ENCODE data around the gene CACNA1D.
"Not testable (repeated sequence)": the region's sequence is repeated elsewhere in the genome, so short reads cannot be mapped to it uniquely, and the experiment has no call there.

The CACNA1D gene

GRCh38 chr3:53493963-53494791, at the start of gene CACNA1D:
CACNA1D (plus strand) TSS chr3:53494611; CDS start chr3:53495167, 556 bp downstream.
- no peak for TF ChIP-seq CTCF (IDR thresholded peaks at IDR 0.05; ENCODE audit: insufficient read depth, low read depth, low read length, missing control alignments)
- no peak for DNase-seq (ENCODE audit: low read depth)
- no peak within 1 kb of the TSS for H3K4me3 ChIP-seq (ENCODE audit: low read depth, low read length)

GRCh38 chr3:53457068-53457467, 37.3 kb upstream of the CACNA1D start:
- no peak overlapping the region for H3K4me3 ChIP-seq (ENCODE audit: low read depth, low read length)
- no peak for DNase-seq (ENCODE audit: low read depth)
- TF ChIP-seq CTCF (IDR thresholded peaks at IDR 0.05; ENCODE audit: insufficient read depth, low read depth, low read length, missing control alignments) = no peak

GRCh38 chr3:53460326-53460725, 34.1 kb upstream of the CACNA1D start:
- no peak for TF ChIP-seq CTCF (IDR thresholded peaks at IDR 0.05; ENCODE audit: insufficient read depth, low read depth, low read length, missing control alignments)
- H3K4me3 ChIP-seq (ENCODE audit: low read depth, low read length) = no peak overlapping the region
- DNase-seq (ENCODE audit: low read depth) = no peak

DNA sequence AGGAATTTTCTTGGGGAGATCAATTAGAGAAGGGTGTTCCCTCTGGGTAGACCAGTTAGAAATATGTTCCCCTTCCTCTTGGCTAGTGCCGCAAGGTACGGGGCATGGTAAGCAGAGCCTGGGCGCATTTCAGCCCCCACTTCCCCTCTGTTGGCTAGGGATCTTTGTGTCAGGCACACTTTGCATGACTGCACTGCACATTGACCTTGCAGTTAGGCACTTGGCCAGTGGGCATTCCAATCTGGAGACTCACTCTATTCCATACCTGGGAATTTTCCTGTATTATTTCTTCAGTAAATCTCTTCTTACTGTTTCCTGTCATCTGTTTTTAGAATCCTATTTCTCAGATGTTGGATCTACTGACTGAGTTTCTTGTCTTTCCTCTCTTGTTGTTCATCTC, 30.0 kb upstream of the CACNA1D start:
- no peak for TF ChIP-seq CTCF (IDR thresholded peaks at IDR 0.05; ENCODE audit: insufficient read depth, low read depth, low read length, missing control alignments)
- no peak overlapping the region for H3K4me3 ChIP-seq (ENCODE audit: low read depth, low read length)
- no peak for DNase-seq (ENCODE audit: low read depth)

GRCh38 chr3:53469758-53470157, 24.7 kb upstream of the CACNA1D start:
- not testable (repeated sequence) for DNase-seq (ENCODE audit: low read depth); H3K4me3 ChIP-seq (ENCODE audit: low read depth, low read length)

- no peak for DNase-seq (ENCODE audit: low read depth)
- TF ChIP-seq CTCF (IDR thresholded peaks at IDR 0.05; ENCODE audit: insufficient read depth, low read depth, low read length, missing control alignments) = no peak
- H3K4me3 ChIP-seq (ENCODE audit: low read depth, low read length) = no peak overlapping the region
Observed at GRCh38 chr3:53473422-53473821, 21.0 kb upstream of the CACNA1D start.

- not testable (repeated sequence) for DNase-seq (ENCODE audit: low read depth); H3K4me3 ChIP-seq (ENCODE audit: low read depth, low read length)
Observed at GRCh38 chr3:53476372-53476771, 18.0 kb upstream of the CACNA1D start.

DNA sequence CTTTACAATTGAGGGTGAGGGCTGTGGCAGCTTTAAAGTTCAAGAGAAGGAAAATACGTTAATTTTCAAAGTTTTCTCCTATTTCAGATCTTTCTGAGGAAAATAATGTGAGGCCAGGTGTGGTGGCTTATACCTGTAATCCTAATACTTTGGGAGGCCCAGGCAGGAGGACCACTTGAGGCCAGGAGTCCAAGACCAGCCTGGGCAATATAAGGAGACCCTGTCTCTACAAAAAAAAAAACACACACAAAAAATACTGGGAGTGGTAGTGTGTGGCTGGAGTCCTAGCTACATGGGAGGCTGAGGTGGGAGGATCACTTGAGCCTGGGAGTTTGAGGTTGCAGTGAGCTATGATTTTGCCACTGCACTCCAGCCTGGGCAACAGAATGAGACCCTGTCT, 16.7 kb upstream of the CACNA1D start:
- H3K4me3 ChIP-seq (ENCODE audit: low read depth, low read length) = not testable (repeated sequence)

More for the DNA sequence above, 16.7 kb upstream of the CACNA1D start:
- not testable (repeated sequence) for DNase-seq (ENCODE audit: low read depth)
